HL-60 (cell line): ENCODE data around the gene MINDY3.

Experiments used
- GABPA ChIP-seq: IDR thresholded peaks from 2 replicates; pipeline ENCODE4 v1.6.1; 2012; ENCODE audit warnings: low read depth
- POLR2AphosphoS5 ChIP-seq: IDR thresholded peaks from 2 replicates; pipeline ENCODE4 v1.6.1; 2012; ENCODE audit warnings: low read depth
- SPI1 ChIP-seq: IDR thresholded peaks from 2 replicates; pipeline ENCODE4 v1.6.1; 2012; ENCODE audit warnings: low read depth, mild to moderate bottlenecking, borderline replicate concordance
- TF ChIP-seq, protein P1 (sequence below): IDR thresholded peaks from one replicate; pipeline ENCODE4 v1.5.1; 2011; ENCODE audit warnings: low read length, control low read depth, inconsistent platforms; ENCODE audit not compliant: insufficient read depth

DNA sequence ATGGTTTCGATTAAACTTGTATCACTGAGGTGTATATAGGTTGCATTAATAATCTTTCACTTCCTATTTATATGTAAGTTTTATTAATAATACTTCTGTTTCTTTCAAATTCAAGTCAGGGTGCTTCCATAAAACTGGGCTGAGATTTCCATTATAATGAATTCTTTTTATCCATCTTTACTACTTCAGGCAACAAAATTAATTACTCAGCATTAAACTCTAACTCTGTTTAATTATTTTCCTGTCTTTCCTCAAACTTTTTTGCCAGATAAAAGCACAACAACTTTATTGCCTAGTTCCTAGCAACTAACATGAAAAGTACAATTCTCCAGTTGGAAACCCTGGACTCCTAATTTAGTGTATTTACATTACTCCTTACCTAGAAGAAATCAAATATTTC lies 3.0 kb upstream of the MINDY3 start:
- TF ChIP-seq, protein P1, sequence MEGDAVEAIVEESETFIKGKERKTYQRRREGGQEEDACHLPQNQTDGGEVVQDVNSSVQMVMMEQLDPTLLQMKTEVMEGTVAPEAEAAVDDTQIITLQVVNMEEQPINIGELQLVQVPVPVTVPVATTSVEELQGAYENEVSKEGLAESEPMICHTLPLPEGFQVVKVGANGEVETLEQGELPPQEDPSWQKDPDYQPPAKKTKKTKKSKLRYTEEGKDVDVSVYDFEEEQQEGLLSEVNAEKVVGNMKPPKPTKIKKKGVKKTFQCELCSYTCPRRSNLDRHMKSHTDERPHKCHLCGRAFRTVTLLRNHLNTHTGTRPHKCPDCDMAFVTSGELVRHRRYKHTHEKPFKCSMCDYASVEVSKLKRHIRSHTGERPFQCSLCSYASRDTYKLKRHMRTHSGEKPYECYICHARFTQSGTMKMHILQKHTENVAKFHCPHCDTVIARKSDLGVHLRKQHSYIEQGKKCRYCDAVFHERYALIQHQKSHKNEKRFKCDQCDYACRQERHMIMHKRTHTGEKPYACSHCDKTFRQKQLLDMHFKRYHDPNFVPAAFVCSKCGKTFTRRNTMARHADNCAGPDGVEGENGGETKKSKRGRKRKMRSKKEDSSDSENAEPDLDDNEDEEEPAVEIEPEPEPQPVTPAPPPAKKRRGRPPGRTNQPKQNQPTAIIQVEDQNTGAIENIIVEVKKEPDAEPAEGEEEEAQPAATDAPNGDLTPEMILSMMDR: no peak
- TF ChIP-seq GABPA (no peak), POLR2AphosphoS5 (no peak), SPI1 (no peak)
